Kidney epithelial cell (primary cell): ENCODE measurements around the gene VPS50. TPM values are rescaled to one million over a fixed set of nuclear protein-coding genes. Genes with fewer than 3 reads are reported as not detected.

ENCODE experiments used
- DNase-seq: peaks from one replicate; pipeline ENCODE4 v3.0.0-alpha.2; 2010; ENCODE audit warnings: low read depth
- H3K27me3 ChIP-seq: 2 replicates; pipeline ENCODE4 v1.6.0; 2011; ENCODE audit warnings: low read length; ENCODE audit not compliant: control insufficient read depth, insufficient read depth
- H3K36me3 ChIP-seq: 2 replicates; pipeline ENCODE4 v1.5.1; 2011; ENCODE audit warnings: low read length; ENCODE audit not compliant: control insufficient read depth, insufficient read depth
- H3K4me3 ChIP-seq: 2 replicates; pipeline ENCODE4 v1.5.1; 2011; ENCODE audit warnings: low read depth, mild to moderate bottlenecking, control low read depth, low read length
- CTCF ChIP-seq: IDR thresholded peaks from 2 replicates; pipeline ENCODE4 v1.5.1; 2011; ENCODE audit warnings: mild to moderate bottlenecking, moderate library complexity, low read length, control low read depth, inconsistent platforms; ENCODE audit not compliant: insufficient read depth, poor library complexity, severe bottlenecking
- total RNA-seq: library from RNA; depleted of rRNA; stranded (reverse); fragments of >200 nt; gene quantifications from 2 replicates; pipeline ENCODE4 v1.2.3, GENCODE V29; 2015

VPS50 gene
- 18.3 and 19.4 TPM in 2 replicates for total RNA-seq

GRCh38 chr7:93231799-93232672 lies at the start of gene VPS50:
Gene VPS50, plus strand, starts transcription at chr7:93232366. Its CDS starts 102 bp downstream, at chr7:93232468.
- no peaks in the 10 kb centered on the region for H3K27me3 ChIP-seq
- H3K4me3 ChIP-seq = peak within 1 kb of the TSS; percentile 44
- DNase-seq = peak; percentile 89
- TF ChIP-seq CTCF = no peak
- H3K36me3 ChIP-seq = no peaks in the 10 kb centered on the region

- no peak overlapping the region for H3K4me3 ChIP-seq
- DNase-seq = no peak
- no peak for TF ChIP-seq CTCF
- no peaks in the 10 kb centered on the region for H3K27me3 ChIP-seq
- no peaks in the 10 kb centered on the region for H3K36me3 ChIP-seq
Measured at GRCh38 chr7:93185303-93186027, 46.7 kb upstream of the VPS50 start.

- Histone ChIP-seq H3K27me3 (no peaks in the 10 kb centered on the region), H3K36me3 (no peaks in the 10 kb centered on the region), H3K4me3 (no peak overlapping the region)
- DNase-seq = no peak
- TF ChIP-seq CTCF = no peak
Measured at GRCh38 chr7:93188870-93189634, 43.1 kb upstream of the VPS50 start.

GRCh38 chr7:93194386-93194785 lies 37.8 kb upstream of the VPS50 start:
- Histone ChIP-seq H3K27me3 (no peaks in the 10 kb centered on the region), H3K4me3 (no peak overlapping the region), H3K36me3 (no peaks in the 10 kb centered on the region)
- DNase-seq = no peak
- TF ChIP-seq CTCF = no peak

GRCh38 chr7:93196336-93196735 lies 35.8 kb upstream of the VPS50 start:
- TF ChIP-seq CTCF = no peak

More at GRCh38 chr7:93196336-93196735, 35.8 kb upstream of the VPS50 start:
- Histone ChIP-seq H3K36me3 (no peaks in the 10 kb centered on the region), H3K27me3 (no peaks in the 10 kb centered on the region), H3K4me3 (no peak overlapping the region)
- no peak for DNase-seq
